ENCODE measurements around the gene CFAP46.
"Not testable (repeated sequence)": the region's sequence is repeated elsewhere in the genome, so short reads cannot be mapped to it uniquely, and the experiment has no call there.

CFAP46 gene

GRCh38 chr10:132809232-132810140 lies 132.9 kb downstream of the CFAP46 start:
- DNase-seq (ENCODE audit: low spot score), result no peak

- DNase-seq (ENCODE audit: low spot score), result peak; percentile 62
Observed at GRCh38 chr10:132808383-132809231, 133.8 kb downstream of the CFAP46 start.

GRCh38 chr10:132807621-132808049 lies 134.7 kb downstream of the CFAP46 start:
- no peak for DNase-seq (ENCODE audit: low spot score)

GRCh38 chr10:132806561-132807003 lies 135.8 kb downstream of the CFAP46 start:
- DNase-seq (ENCODE audit: low spot score), result no peak

GRCh38 chr10:132806110-132806509 lies 136.3 kb downstream of the CFAP46 start:
- no peak for DNase-seq (ENCODE audit: low spot score)

- no peak for DNase-seq (ENCODE audit: low spot score)
Observed at GRCh38 chr10:132805599-132805998, 136.8 kb downstream of the CFAP46 start.

GRCh38 chr10:132804785-132805426 lies 137.5 kb downstream of the CFAP46 start:
- DNase-seq (ENCODE audit: low spot score), result no peak

GRCh38 chr10:132804287-132804686 lies 138.1 kb downstream of the CFAP46 start:
- DNase-seq (ENCODE audit: low spot score), result no peak

- DNase-seq (ENCODE audit: low spot score), result no peak
Observed at GRCh38 chr10:132803416-132804210, 138.8 kb downstream of the CFAP46 start.

GRCh38 chr10:132802694-132803320 lies 139.6 kb downstream of the CFAP46 start:
- DNase-seq (ENCODE audit: low spot score), result no peak

GRCh38 chr10:132802048-132802447 lies 140.3 kb downstream of the CFAP46 start:
- no peak for DNase-seq (ENCODE audit: low spot score)

- no peak for DNase-seq (ENCODE audit: low spot score)
Observed at GRCh38 chr10:132799865-132800264, 142.5 kb downstream of the CFAP46 start.

- no peak for DNase-seq (ENCODE audit: low spot score)
Observed at GRCh38 chr10:132798876-132799275, 143.5 kb downstream of the CFAP46 start.

- DNase-seq (ENCODE audit: low spot score), result no peak
Observed at GRCh38 chr10:132798403-132798802, 144.0 kb downstream of the CFAP46 start.

- not testable (repeated sequence) for DNase-seq (ENCODE audit: low spot score)
Observed at GRCh38 chr10:132797986-132798385, 144.4 kb downstream of the CFAP46 start.

GRCh38 chr10:132796846-132797245 lies 145.5 kb downstream of the CFAP46 start:
- no peak for DNase-seq (ENCODE audit: low spot score)

- peak; percentile 93 for DNase-seq (ENCODE audit: low spot score)
Observed at GRCh38 chr10:132793871-132794849, 148.2 kb downstream of the CFAP46 start.

GRCh38 chr10:132793213-132793612 lies 149.2 kb downstream of the CFAP46 start:
- DNase-seq (ENCODE audit: low spot score), result no peak

GRCh38 chr10:132792796-132793195 lies 149.6 kb downstream of the CFAP46 start:
- no peak for DNase-seq (ENCODE audit: low spot score)

All from SK-N-DZ (cell line).